ENCODE results near the gene C18orf32.
"Not testable (repeated sequence)": the region's sequence is repeated elsewhere in the genome, so short reads cannot be mapped to it uniquely, and the experiment has no call there.

Gene C18orf32

DNA sequence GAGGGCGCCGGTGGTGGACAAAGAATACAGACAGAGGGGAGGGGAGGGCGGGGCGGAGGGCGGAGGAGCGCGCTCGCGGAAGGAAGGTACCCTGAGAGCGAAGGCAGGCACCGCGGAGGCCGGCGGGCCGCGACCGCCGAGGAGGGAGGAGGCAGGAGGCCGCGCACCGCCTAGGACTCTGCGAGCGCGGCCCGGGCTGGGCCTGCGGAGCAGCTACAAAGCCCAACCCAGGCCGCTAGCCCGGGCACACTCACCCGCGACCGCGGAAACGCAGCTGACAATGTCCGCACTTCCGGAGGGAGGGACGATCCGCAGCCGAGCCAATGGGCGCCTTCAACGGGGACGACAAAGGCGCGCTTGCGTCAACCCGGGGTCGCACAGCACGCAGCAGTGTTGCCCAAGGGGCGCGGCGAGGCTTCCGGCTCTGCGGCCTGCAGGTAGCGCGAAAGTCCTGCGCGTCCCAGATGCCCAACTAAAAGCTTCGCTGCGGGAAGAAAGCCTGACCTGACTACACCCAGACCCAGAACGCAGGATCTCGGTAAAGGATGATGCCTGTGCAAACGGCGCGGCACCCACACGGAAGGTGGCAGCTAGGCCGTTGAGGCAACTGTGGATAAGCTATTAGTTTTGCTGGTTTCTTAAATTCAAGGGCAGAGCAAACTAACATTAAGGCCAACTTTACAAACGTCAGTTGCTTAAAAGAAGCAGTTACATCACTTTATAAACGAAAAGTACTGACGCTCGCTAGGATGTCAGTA, at the start of gene C18orf32:
Gene C18orf32 (minus strand): TSS at position 282 of the 758 bp plus-strand sequence. CDS start 3,486 bp downstream, outside the sequence.
- peak; percentile 97 for DNase-seq

DNA sequence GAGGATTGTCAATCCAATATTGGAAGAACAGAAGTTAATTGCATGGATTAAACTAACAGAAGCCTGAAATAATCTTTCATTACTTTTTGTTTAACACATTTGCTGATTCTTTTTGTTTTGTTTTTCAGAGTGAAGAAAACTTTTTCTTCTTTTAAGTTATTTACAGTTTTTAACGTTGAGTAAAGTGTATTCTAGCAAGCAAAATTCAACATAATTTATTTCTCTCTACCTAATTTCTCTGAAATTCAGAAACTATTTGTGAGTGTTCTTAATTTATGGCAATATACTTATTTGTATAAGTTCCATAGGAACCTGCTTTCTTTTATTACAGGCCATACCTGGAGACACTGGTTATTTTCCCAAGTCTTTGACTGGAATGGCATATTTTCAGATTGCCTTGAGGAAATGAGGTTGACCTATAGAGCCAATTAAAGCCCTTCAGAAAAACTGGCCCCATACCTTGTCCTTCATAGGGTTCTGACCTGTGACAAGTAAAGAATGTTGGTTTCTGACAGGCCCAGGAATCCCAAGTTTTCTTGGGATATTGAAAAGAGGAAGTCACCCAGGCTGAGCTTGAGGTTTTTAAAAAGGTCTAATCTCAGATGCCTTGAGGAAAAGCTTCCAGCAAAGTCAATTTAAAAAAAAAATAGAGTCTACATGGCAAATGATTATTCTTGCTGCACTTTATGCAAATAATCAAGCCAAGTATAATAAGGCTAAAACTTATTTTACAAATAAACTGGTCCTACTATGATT, 48.0 kb upstream of the C18orf32 start:
- no peak for DNase-seq

DNA sequence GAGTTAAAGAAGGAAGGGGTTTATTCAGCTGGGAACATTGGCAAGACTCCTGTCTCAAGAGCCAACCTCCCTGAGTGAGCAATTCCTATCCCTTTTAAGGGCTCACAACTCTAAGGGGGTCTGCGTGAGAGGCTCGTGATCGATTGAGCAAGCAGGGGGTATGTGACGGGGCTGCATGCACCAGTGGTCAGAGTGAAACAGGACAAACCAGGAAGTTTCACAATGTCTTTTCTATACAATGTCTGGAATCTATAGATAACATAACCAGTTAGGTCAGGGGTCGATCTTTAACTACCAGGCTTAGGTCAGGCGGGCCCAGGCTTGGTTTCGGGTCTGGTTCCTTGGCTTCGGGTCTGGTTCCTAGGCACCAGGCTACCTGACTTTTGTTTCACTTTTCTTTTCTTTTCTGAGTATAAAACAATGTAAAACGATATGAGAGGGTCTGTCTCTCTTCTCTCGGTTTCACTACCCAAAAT, 44.7 kb upstream of the C18orf32 start:
- no peak for DNase-seq

DNA sequence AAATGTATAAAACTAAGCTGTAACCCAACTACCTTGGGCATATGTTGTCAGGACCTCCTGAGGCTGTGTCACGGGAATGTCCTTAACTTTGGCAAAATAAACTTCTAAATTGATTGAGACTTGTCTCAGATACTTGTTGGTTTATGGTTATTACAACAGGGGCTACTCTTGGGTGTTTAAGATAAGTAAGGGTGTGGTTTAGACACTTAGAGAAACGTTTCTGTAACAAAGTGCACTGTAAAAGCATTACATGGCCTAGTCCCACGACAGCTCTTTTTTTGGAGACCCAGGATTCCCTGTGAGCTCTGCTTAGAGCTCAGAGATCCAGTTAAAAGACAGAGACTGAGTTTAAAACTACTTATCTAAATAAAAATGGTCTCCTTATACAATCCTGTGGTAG, 42.6 kb upstream of the C18orf32 start:
- no peak for DNase-seq

DNA sequence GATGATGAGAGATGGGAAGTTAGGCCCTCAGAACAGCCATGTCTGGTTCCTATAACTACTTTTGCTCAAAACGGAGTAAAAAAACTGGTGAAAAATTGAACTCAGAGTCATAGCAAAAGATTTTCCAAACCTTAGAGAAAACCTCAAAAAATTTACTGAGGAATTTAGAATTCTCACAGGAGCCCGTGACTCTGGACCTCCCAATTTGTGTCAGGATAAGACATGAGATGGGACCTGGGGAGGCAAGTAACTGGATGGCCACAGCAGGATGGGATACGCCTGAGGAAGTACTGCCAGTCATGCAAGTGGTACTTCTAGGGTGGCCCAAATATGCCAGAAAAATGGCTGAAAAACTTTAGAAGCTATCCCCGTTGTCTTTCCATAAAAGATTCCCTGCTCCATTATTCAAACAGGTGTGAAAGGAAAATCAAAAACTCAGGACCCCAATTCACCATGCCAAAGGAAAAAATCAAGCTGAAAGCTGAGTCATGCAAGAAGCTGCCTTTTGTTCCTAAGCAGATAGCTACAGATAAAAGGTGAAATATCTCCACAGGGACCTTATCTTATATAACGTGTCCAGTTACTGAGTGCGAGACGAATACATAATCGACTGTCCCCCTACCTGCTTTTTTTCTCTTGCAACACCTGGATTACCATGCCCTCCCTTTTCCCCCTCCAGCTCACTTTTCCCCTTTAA, 40.7 kb upstream of the C18orf32 start:
- DNase-seq = no peak

DNA sequence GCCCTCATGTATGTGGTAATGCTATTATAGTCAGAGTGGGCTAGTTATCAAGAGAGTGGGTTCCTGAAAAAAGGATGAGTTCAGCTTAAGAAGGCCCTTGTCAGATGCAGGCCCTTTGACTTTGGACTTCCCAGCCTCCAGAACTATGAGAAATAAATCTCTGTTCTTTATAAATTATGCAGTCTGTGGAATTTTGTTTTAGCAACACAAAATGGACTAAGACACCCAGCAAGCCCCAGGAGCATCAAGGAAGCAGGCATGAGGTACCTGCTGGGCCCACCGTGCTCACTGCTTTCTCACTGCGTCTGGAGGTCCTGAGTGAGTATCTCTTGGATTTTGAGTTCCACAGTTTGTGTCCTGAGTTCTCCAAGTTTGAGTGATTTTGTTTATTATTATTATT, 38.9 kb upstream of the C18orf32 start:
- DNase-seq = no peak

DNA sequence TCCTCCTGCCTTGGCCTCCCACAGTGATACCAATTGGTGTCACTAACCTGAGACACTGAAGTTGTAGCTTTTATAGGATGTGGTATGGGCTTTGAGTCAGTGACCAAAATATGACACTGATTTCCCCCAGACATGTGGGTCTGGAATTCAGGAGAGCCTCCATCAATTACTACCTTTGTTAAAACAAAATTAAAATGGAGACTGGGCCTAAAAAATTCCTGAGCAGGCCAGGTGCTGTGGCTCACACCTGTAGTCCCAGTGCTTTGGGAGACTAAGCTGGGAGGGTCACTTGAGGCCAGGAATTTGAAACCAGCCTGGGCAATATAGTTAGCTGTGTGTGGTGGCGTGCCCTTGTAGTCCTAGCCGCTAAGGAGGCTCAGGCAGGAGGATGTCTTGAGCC, 37.9 kb upstream of the C18orf32 start:
- no peak for DNase-seq

DNA sequence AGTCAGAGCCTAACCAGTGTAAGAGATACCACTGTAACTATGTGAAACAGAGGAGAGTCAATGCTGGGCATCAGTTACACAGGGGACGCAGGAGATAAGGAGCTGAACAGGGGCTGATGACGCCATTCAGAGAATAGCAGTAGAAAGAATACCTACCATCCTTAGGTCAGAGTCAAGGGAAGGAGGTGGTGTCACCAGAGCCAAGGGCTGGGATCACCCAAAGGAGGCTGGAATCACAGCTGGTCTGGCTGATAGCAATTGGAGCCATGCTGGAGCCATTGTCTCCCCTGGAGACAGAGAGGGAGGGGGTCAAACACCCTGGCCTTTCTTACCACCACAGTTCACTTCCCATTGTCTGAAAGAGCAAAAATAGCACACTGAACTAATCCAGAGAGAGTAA, 37.3 kb upstream of the C18orf32 start:
- no peak for DNase-seq

DNA sequence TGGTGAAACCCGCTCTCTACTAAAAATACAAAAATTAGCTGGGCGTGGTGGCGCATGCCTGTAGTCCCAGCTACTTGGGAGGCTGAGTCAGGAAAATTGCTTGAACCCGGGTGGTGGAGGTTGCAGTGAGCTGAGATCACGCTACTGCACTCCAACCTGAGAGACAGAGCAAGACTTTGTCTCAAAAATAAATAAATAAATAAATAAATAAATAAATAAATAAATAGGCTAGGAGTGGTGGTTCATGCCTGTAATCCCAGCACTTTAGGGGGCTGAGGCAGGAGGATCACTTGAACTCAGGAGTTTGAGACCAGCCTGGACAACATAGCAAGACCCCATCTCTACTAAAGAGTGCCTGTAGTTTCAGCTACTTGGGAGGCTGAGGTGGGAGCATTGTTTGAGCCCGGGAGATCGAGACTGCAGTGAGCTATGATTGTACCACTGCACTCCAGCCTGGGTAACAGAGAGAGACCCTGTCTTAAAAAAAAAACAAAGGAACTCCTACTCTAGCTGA, 36.6 kb upstream of the C18orf32 start:
- DNase-seq = not testable (repeated sequence)

DNA sequence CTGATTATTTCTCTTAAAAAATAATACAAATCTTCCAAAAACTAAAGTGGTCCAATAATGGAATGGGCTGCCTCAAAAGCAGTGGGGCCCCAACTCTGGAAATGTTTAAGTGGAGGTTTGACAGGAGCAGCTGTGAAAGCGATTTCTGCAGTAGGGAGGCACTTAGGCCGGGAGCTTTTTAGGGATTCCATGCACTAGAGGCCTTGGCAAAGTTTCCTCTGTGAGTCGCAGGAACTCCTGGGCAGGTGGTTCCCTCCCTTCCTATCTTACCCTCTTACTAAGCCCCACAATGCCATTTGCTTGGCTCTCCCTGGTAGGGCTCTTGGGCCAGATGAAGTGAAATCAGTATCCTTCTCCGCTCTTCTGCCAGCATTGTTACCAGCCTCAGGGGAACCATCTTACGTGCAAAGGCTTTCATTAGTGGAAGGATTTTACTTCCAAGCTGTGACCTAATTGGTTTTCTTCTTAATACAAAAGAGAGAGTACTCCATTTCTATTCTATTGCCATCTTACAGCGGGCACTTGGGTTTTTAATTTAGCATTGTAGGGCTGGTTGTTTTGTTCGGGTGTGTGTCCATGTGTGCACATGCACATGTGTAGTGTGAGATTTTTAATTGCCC, 34.3 kb upstream of the C18orf32 start:
- DNase-seq = no peak

DNA sequence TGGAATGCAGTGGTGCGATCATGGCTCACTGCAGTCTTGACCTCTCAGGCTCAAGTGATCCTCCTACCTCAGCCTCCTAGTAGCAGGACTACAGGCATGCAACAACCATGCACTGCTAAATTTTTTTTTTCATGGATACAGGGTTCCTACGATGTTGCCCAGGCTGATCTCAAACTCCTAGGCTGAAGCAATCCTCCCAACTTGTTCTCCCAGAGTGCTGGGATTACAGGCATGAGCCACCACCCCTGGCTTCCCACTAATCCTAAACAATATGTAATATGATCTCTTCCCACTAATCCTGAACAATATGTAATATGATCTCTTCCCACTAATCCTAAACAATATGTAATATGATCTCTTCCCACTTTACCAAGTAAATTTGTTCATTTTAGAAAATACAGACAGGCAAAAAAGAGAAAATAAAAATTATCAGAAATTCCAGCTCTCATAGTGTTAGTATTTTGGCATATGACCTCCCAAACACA, 33.7 kb upstream of the C18orf32 start:
- no peak for DNase-seq

DNA sequence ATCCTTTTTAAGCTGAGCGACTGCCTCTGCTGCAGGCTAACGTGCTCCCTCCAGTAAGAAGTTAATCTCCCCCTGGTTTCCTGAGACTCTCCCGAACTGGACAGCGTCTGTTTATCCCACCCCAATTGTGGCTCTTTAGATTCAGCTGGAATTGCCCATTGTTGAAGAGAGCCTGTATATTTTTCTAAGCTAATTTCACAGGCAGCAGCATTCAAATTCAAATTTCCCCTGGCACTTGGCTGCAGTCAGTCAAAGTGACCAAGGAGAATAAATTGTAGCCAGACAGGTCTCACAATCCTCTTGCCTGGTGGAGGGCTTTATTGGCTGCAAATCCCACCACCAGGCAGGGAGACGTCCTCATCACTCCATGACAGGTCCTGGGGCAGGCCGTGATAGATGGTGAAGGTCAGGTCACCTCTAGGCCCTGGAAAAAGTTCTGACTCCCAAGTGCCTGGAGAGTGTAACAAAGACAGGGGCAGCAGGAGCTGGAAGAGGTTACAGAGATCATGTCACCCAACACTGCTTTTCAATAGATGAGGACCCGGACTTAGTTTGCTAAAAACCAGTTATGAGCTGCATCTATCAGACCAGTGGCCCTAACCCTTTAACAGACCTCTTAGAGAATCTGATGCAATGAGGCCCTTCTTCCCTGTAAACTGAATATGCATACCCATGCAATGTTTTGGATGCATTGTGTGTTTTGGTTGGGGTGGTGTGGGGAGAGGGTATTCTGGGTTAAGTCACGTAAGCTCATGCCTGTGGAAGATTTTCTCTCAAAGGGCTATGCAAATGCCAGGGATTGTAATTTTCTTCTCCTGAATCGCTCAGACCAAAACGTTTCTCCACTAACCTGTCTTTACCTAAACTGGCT, 32.3 kb upstream of the C18orf32 start:
- no peak for DNase-seq

DNA sequence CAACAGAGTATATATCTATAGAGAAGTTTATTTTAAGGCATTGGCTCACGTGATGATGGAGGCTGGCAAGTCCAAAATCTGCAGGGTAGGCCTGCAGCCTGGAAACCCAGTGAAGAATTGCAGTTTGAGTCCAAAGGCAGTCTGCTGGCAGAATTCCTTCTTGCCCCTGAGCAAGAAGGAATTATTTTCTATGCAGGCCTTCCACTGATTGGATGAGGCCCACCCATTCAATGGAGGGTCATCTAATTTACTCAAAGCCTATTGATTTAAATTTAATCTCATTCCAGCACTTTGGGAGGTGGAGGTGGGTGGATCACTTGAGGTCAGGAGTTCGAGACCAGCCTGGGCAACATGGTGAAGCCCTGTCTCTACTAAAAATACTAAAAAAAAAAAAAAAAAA, 30.4 kb upstream of the C18orf32 start:
- DNase-seq = no peak

DNA sequence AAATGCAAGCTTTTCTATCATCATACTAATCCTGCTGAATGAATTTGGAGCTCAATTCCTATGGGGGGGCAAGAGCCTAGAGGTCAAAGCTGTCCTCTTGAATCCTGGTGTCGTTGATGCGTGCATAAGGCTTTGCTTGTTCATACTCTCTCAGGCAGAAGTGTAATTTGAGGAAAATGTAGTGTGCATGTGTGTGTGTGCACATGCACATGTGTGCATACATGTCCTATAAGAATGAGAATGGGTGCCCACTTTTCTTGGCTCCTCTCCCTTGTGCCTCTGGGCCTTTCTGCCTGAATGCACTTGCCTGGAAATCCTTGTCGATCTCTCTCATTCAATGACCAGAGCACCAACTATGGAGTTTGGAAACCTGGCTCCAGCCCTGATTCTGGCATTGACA, 28.5 kb upstream of the C18orf32 start:
- DNase-seq = no peak

DNA sequence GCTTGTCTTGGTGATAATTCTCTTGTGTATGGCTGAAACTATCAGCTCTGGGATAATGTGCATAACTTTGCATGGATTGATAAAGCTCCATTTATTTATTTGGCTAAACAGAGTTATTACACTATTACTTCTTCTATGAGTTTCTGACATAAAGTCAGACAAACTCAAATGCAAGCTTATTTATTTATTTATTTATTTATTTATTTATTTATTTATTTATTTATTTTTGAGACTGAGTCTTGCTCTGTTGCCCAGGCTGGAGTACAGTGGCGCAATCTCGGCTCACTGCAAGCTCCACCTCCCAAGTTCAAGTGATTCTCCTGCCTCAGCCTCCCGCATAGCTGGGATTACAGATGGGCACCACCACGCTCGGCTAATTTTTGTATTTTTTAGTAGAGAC, 28.0 kb upstream of the C18orf32 start:
- not testable (repeated sequence) for DNase-seq

DNA sequence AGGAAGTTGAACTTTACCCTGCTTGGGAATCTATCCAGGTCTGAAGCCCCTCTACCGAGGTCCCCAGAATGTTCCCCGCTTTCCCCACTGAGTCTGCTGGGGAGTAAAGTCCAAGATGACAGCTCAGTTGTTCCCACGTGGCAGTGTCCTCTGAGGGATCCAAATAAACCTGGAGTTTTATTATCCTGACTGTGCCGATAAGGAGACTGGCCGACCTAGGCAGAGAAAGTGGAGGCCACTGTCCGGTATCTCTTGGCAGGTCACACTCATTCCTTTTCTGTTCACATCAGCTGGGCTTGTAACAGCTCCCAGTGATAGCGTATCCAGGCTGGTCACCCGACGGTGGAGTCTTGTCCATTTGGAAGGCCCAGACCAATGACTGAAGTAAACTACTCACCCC, 27.5 kb upstream of the C18orf32 start:
- DNase-seq = no peak

DNA sequence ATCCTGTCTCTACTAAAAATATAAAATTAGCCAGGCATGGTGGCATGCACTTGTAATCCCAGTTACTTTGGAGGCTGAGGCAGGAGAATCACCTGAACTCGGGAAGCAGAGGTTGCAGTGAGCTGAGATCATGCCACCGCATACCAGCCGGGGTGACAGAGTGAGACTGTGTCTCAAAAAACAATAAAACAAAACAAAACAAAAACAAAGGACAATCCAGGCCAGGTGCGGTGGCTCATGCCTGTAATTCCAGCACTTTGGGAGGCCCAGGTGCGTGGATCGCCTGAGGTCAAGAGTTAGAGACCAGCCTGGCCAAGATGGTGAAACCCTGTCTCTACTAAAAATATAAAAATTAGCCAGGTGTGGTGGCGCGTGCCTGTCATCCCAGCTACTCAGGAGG, 25.8 kb upstream of the C18orf32 start:
- DNase-seq = not testable (repeated sequence)

DNA sequence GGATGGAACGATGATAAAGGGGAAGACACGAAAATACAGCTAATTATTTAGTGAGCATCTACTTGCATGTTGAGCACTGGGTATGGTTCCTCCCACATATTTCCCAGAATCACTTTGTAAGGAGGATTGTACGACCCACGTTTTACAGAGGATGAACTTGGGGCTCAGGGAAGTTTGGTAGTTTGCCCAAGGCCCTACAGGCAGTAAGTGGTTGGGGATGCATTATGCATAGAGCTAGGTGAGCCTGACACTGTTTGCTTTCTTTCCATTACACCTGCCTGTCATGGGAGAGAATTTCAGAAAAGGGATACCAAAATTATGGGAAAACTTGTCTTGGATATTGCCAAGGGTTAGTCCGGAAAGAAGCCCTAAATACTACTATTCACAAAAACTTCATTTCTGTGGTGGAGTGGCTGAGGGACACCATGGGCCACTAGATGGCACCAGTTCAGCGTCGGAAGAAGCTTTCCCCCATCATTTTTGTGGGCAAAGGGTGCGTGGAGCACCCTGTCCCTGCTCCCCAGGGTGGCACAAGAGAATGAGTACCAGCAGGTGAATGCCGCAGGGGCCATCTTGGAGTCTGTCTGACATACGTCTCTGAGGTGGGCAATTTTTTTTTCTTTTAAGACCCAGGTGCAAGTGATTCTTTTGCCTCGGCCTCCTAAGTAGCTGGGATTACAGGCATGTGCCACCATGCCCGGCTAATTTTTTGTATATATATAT, 23.5 kb upstream of the C18orf32 start:
- DNase-seq = peak; percentile 90

DNA sequence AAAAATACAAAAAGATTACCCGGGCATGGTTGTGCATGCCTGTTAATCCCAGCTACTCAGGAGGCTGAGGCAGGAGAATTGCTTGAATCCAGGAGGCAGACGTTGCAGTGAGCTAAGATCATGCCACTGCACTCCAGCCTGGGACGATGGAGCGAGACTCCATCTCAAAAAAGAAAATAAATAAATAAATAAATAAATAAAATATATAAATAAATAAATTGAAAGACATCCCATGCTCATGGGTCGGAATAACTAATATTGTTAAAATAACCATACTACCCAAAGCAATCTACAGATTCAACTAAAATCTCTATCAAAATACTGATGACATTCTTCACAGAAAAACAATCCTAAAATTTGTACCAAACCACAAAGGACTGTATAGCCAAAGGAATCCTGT, 19.4 kb upstream of the C18orf32 start:
- not testable (repeated sequence) for DNase-seq

DNA sequence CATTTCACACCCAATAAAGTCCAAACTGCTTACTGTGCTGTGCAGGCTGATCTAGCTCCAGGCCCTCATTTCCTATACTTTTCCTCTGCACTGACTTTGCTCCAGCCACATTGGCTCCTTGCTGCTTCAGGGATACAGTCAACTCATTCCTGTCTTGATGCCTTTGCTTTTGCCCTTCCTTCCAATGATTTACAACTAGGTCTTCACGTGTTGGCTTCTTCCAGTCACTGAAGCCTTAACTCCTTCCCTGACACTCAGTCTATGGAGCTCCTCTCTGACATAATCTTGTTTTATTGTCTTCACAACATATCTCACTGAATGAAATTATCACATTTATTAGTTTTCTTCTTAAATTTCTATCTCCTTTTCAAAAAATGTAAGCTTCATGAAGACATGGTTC, 16.9 kb upstream of the C18orf32 start:
- DNase-seq = no peak

Measured in COR-L47 (cell line).